Fibroblast of lung (primary cell): ENCODE measurements around the gene CCDC78.

Source experiments
- EZH2 ChIP-seq: IDR thresholded peaks from 2 replicates; pipeline ENCODE4 v1.5.1; 2012; ENCODE audit warnings: low read length, control low read depth, mild to moderate bottlenecking; ENCODE audit errors: missing control alignments
- TF ChIP-seq, protein P1 (sequence below), 2 donors: IDR thresholded peaks in 1 of 2; conservative IDR thresholded peaks in 1 of 2; 1 replicate in 1 of 2; 2 replicates in 1 of 2; pipeline ENCODE4 v1.5.1; 2011 to 2012; ENCODE audit warnings: low read length in 2 of 2, control low read depth in 1 of 2, inconsistent platforms in 1 of 2, low read depth in 1 of 2, mild to moderate bottlenecking in 1 of 2

GRCh38 chr16:775236-775796, 49.1 kb upstream of the CCDC78 start:
- TF ChIP-seq, protein P1, sequence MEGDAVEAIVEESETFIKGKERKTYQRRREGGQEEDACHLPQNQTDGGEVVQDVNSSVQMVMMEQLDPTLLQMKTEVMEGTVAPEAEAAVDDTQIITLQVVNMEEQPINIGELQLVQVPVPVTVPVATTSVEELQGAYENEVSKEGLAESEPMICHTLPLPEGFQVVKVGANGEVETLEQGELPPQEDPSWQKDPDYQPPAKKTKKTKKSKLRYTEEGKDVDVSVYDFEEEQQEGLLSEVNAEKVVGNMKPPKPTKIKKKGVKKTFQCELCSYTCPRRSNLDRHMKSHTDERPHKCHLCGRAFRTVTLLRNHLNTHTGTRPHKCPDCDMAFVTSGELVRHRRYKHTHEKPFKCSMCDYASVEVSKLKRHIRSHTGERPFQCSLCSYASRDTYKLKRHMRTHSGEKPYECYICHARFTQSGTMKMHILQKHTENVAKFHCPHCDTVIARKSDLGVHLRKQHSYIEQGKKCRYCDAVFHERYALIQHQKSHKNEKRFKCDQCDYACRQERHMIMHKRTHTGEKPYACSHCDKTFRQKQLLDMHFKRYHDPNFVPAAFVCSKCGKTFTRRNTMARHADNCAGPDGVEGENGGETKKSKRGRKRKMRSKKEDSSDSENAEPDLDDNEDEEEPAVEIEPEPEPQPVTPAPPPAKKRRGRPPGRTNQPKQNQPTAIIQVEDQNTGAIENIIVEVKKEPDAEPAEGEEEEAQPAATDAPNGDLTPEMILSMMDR (conservative IDR thresholded peaks at IDR 0.05 in 1 of 2, IDR thresholded peaks at IDR 0.05 in 1 of 2; ENCODE audit: low read depth in 1 of 2, low read length in 2 of 2), result no peak
- no peak for TF ChIP-seq EZH2
